Thoracic aorta (tissue), 2 donors: ENCODE results near the gene ADRM1. TPM values are rescaled to one million over a fixed set of nuclear protein-coding genes. Genes with fewer than 3 reads are reported as not detected.

ENCODE experiments used
- ATAC-seq: fragments of 150-250 bp; one replicate; pipeline ENCODE4 v1.8.0; 2017; ENCODE audit warnings: low read depth; ENCODE audit not compliant: insufficient number of reproducible peaks, low FRiP score
- DNase-seq: peaks from one replicate; pipeline ENCODE4 v3.0.0-alpha.2; 2020; ENCODE audit warnings: low spot score
- H3K27ac ChIP-seq, 2 donors: fragments of 200-600 bp; sonication (generic); 1 replicate in 1 of 2; 2 replicates in 1 of 2; pipeline ENCODE4 v1.5.1; 2016; ENCODE audit warnings: mild to moderate bottlenecking in 2 of 2, moderate library complexity in 2 of 2
- H3K27me3 ChIP-seq: fragments of 200-600 bp; sonication (generic); replicated peaks from 2 replicates; pipeline ENCODE4 v1.6.0; 2016; ENCODE audit warnings: mild to moderate bottlenecking; ENCODE audit not compliant: insufficient read depth
- H3K36me3 ChIP-seq: fragments of 200-600 bp; sonication (generic); one replicate; pipeline ENCODE4 v1.5.1; 2016
- H3K4me1 ChIP-seq, 2 donors: fragments of 200-600 bp; sonication (generic); 1 replicate in 1 of 2; 2 replicates in 1 of 2; pipeline versions ENCODE4 v1.5.1 to v1.6.0; 2016; ENCODE audit warnings: low read depth in 2 of 2, mild to moderate bottlenecking in 1 of 2; ENCODE audit not compliant: control insufficient read depth in 1 of 2
- H3K4me3 ChIP-seq: fragments of 200-600 bp; sonication (generic); 2 replicates; pipeline ENCODE4 v1.5.1; 2016; ENCODE audit warnings: mild to moderate bottlenecking
- H3K9me3 ChIP-seq: fragments of 200-600 bp; sonication (generic); 2 replicates; pipeline ENCODE4 v1.5.1; 2016
- CTCF ChIP-seq: fragments of 200-600 bp; sonication (generic); IDR thresholded peaks from one replicate; pipeline ENCODE4 v1.5.1; 2019; ENCODE audit warnings: antibody characterized with exemption
- total RNA-seq, 2 donors: library from RNA; depleted of rRNA; stranded (reverse); fragments of >200 nt; gene quantifications; one replicate each; pipeline versions ENCODE4 v1.1.0 to v1.2.3, GENCODE V29; 2016

Gene ADRM1
- total RNA-seq, 2 donors from 2014 or later = 98.8 to 113 TPM

DNA sequence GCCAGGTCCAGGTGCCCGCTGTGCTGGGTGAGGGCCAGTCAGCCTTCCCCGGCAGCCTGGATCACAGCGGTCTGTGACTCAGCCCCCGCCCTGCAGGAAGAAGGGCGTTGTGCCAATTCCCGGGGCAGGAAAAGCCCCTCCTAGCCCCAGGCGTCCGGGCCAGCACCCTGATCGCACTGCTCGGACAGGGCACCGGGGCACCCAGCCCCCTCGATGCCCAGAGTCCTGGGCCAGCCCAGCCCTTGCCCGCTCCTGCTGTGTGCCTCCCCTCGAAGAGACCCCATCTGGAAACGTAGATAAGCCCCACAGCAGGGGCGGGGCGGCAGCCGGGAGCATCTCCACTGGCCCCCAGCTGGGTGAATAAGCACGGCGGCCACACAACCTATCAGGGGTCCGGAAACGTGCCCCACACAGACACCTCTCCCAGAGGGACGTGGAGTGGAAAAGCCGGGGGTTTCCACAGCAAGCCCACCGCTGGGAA lies 54.4 kb downstream of the ADRM1 start:
- ATAC-seq (peak; percentile 38), DNase-seq (peak; percentile 65)
- H3K4me3 ChIP-seq = peak overlapping the region; percentile 69
- H3K36me3 ChIP-seq = peaks cover 1% of the 10 kb centered on the region
- H3K9me3 ChIP-seq = no peaks in the 10 kb centered on the region
- peak overlapping the region; percentile 94 to 100 for H3K27ac ChIP-seq
- TF ChIP-seq CTCF = no peak
- H3K27me3 ChIP-seq = no peaks in the 10 kb centered on the region
- peaks cover 77 to 95% of the 10 kb centered on the region in 2 donors for H3K4me1 ChIP-seq

- no peak for DNase-seq
- ATAC-seq = no peak
- Histone ChIP-seq H3K27me3 (no peaks in the 10 kb centered on the region), H3K4me1 (peaks cover 81 to 95% of the 10 kb centered on the region in 2 donors), H3K9me3 (no peaks in the 10 kb centered on the region), H3K27ac (peak overlapping the region; percentile 94 to 100), H3K4me3 (peak overlapping the region; percentile 69), H3K36me3 (no peaks in the 10 kb centered on the region)
- TF ChIP-seq CTCF = no peak
Observed at GRCh38 chr20:62357681-62358080, 54.9 kb downstream of the ADRM1 start.

Other genes with a start within 250 kb of the ADRM1 start
- gene TAF4, start 237.1 kb upstream of the ADRM1 start, total RNA-seq = 10 to 100 TPM; 10.4 to 11.0 TPM
- 10 to 100 TPM; 11.4 to 38.7 TPM for gene LSM14B, start 180.5 kb upstream of the ADRM1 start, total RNA-seq
- gene PSMA7, start 159.6 kb upstream of the ADRM1 start, total RNA-seq = 100 to 1,000 TPM; 185 to 228 TPM
- gene SS18L1, start 159.2 kb upstream of the ADRM1 start, total RNA-seq = 10 to 100 TPM; 10.7 to 21.7 TPM
- gene MTG2, start 120.0 kb upstream of the ADRM1 start, total RNA-seq = 10 to 100 TPM; 28.0 to 41.8 TPM
- not detected for gene HRH3, start 82.7 kb upstream of the ADRM1 start, total RNA-seq
- gene OSBPL2, start 64.5 kb upstream of the ADRM1 start, total RNA-seq = 10 to 100 TPM; 48.5 to 58.5 TPM
- gene LAMA5, start 64.3 kb downstream of the ADRM1 start, total RNA-seq = 100 to 1,000 TPM; 289 to 333 TPM
- 1,000 to 10,000 TPM; 1,025 to 2,724 TPM for gene RPS21, start 84.1 kb downstream of the ADRM1 start, total RNA-seq
- gene CABLES2, start 104.3 kb downstream of the ADRM1 start, total RNA-seq = 1 to 10 TPM; 2.1 to 9.2 TPM
- not detected for gene RBBP8NL, start 124.5 kb downstream of the ADRM1 start, total RNA-seq
- under 1 TPM in 1 of 2 donors, not detected in 1; 0.27 TPM for gene GATA5, start 173.0 kb downstream of the ADRM1 start, total RNA-seq